ENCODE results near the gene PCA3.

- TF ChIP-seq CTCF (IDR thresholded peaks at IDR 0.05 in 4 of 5, conservative IDR thresholded peaks at IDR 0.05 in 1 of 5) = no peak
- no peak for TF ChIP-seq POLR2A (IDR thresholded peaks at IDR 0.05)
Measured at GRCh38 chr9:76729980-76730737, 34.1 kb upstream of the PCA3 start.
